ENCODE data around the gene CENPP.

Gene CENPP

GRCh38 chr9:92608909-92609445, 283.2 kb downstream of the CENPP start:
- Histone ChIP-seq H3K9ac (no peak overlapping the region), H3K27me3 (ENCODE audit: control insufficient read depth, insufficient read depth, low read length) (no peaks in the 10 kb centered on the region), H3K4me2 (ENCODE audit: low read length) (no peak overlapping the region), H3K9me3 (ENCODE audit: control insufficient read depth, low read length) (no peaks in the 10 kb centered on the region), H3K4me1 (peaks cover 6% of the 10 kb centered on the region), H3K27ac (peak overlapping the region; percentile 15), H3K4me3 (ENCODE audit: low read depth, low read length) (no peak overlapping the region), H3K79me2 (no peaks in the 10 kb centered on the region), H2AFZ (peak overlapping the region; percentile 38), H3K36me3 (ENCODE audit: control insufficient read depth, insufficient read depth, low read length) (no peaks in the 10 kb centered on the region)
- no peak for TF ChIP-seq CTCF (IDR thresholded peaks at IDR 0.05)

GRCh38 chr9:92610470-92611420, 285.0 kb downstream of the CENPP start:
- H3K9ac ChIP-seq: no peak overlapping the region
- peak overlapping the region; percentile 44 for H3K27ac ChIP-seq
- no peak for TF ChIP-seq CTCF (IDR thresholded peaks at IDR 0.05)
- H2AFZ ChIP-seq: no peak overlapping the region
- H3K4me1 ChIP-seq: peaks cover 6% of the 10 kb centered on the region
- H3K36me3 ChIP-seq (ENCODE audit: control insufficient read depth, insufficient read depth, low read length): no peaks in the 10 kb centered on the region
- H3K27me3 ChIP-seq (ENCODE audit: control insufficient read depth, insufficient read depth, low read length): no peaks in the 10 kb centered on the region
- H3K79me2 ChIP-seq: no peaks in the 10 kb centered on the region
- H3K9me3 ChIP-seq (ENCODE audit: control insufficient read depth, low read length): no peaks in the 10 kb centered on the region
- H3K4me3 ChIP-seq (ENCODE audit: low read depth, low read length): no peak overlapping the region
- no peak overlapping the region for H3K4me2 ChIP-seq (ENCODE audit: low read length)

- Histone ChIP-seq H3K79me2 (no peaks in the 10 kb centered on the region), H2AFZ (no peak overlapping the region), H3K9me3 (ENCODE audit: control insufficient read depth, low read length) (no peaks in the 10 kb centered on the region), H3K4me1 (peaks cover 6% of the 10 kb centered on the region), H3K4me2 (ENCODE audit: low read length) (no peak overlapping the region), H3K9ac (no peak overlapping the region), H3K4me3 (ENCODE audit: low read depth, low read length) (no peak overlapping the region), H3K27me3 (ENCODE audit: control insufficient read depth, insufficient read depth, low read length) (no peaks in the 10 kb centered on the region), H3K36me3 (ENCODE audit: control insufficient read depth, insufficient read depth, low read length) (no peaks in the 10 kb centered on the region), H3K27ac (no peak overlapping the region)
- no peak for TF ChIP-seq CTCF (IDR thresholded peaks at IDR 0.05)
Measured at GRCh38 chr9:92611621-92612285, 286.0 kb downstream of the CENPP start.

- Histone ChIP-seq H3K79me2 (no peaks in the 10 kb centered on the region), H3K27ac (no peak overlapping the region), H3K36me3 (ENCODE audit: control insufficient read depth, insufficient read depth, low read length) (no peaks in the 10 kb centered on the region), H3K9ac (no peak overlapping the region), H3K4me1 (peaks cover 6% of the 10 kb centered on the region), H3K9me3 (ENCODE audit: control insufficient read depth, low read length) (no peaks in the 10 kb centered on the region), H3K4me3 (ENCODE audit: low read depth, low read length) (no peak overlapping the region), H2AFZ (no peak overlapping the region), H3K4me2 (ENCODE audit: low read length) (no peak overlapping the region), H3K27me3 (ENCODE audit: control insufficient read depth, insufficient read depth, low read length) (no peaks in the 10 kb centered on the region)
- TF ChIP-seq CTCF (IDR thresholded peaks at IDR 0.05): no peak
Measured at GRCh38 chr9:92612292-92612691, 286.5 kb downstream of the CENPP start.
